Measurements from ENCODE around the gene INPP5J.

DNA sequence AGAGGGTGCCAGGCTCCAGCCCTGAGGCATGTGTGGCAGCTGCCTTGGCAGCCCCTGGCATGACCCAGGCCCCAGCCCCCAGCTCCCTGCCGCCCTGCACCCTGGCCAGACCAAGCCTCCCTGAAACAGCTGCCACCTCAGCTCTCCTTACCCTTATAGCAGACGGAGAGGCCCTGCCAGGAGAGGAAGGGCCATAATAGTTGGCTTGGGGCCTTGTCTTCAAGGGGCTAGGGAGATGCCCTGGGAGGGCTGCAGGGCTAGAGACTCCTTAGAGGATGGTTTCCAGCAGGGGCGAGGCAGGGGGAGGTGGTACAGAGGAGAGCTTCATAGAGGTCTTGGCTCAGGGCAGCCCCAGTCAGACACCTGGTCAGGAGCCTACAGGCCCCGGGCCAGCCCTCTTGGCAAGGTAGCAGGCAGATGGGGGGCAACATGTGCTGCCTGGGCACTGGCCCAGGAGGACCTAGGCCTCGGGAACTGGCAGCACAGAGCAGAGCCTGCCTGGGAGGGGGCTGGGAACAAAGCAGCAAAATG, 28.7 kb upstream of the INPP5J start:
- TF ChIP-seq, protein P1, sequence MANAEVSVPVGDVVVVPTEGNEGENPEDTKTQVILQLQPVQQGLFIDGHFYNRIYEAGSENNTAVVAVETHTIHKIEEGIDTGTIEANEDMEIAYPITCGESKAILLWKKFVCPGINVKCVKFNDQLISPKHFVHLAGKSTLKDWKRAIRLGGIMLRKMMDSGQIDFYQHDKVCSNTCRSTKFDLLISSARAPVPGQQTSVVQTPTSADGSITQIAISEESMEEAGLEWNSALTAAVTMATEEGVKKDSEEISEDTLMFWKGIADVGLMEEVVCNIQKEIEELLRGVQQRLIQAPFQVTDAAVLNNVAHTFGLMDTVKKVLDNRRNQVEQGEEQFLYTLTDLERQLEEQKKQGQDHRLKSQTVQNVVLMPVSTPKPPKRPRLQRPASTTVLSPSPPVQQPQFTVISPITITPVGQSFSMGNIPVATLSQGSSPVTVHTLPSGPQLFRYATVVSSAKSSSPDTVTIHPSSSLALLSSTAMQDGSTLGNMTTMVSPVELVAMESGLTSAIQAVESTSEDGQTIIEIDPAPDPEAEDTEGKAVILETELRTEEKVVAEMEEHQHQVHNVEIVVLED (CRISPR knock-in tag; IDR thresholded peaks at IDR 0.05), result no peak
- no peak for TF ChIP-seq RCOR1 (IDR thresholded peaks at IDR 0.05; ENCODE audit: borderline replicate concordance in 1 of 2, low read depth in 2 of 2, low read length in 2 of 2)
- no peak for TF ChIP-seq NBN (IDR thresholded peaks at IDR 0.05; ENCODE audit: low read depth)
- no peak for TF ChIP-seq GTF2F1 (IDR thresholded peaks at IDR 0.05; ENCODE audit: low read depth, low read length)
- TF ChIP-seq, protein P2, sequence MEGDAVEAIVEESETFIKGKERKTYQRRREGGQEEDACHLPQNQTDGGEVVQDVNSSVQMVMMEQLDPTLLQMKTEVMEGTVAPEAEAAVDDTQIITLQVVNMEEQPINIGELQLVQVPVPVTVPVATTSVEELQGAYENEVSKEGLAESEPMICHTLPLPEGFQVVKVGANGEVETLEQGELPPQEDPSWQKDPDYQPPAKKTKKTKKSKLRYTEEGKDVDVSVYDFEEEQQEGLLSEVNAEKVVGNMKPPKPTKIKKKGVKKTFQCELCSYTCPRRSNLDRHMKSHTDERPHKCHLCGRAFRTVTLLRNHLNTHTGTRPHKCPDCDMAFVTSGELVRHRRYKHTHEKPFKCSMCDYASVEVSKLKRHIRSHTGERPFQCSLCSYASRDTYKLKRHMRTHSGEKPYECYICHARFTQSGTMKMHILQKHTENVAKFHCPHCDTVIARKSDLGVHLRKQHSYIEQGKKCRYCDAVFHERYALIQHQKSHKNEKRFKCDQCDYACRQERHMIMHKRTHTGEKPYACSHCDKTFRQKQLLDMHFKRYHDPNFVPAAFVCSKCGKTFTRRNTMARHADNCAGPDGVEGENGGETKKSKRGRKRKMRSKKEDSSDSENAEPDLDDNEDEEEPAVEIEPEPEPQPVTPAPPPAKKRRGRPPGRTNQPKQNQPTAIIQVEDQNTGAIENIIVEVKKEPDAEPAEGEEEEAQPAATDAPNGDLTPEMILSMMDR (IDR thresholded peaks at IDR 0.05 in 2 of 3, conservative IDR thresholded peaks at IDR 0.05 in 1 of 3; ENCODE audit: insufficient read depth in 2 of 3, low read depth in 1 of 3, low read length in 3 of 3), result no peak
- TF ChIP-seq NFYB (IDR thresholded peaks at IDR 0.05; ENCODE audit: extremely low read depth, insufficient read length), result no peak
- no peak for TF ChIP-seq CREM (IDR thresholded peaks at IDR 0.05; ENCODE audit: low read depth)
- no peak for TF ChIP-seq SP1 (CRISPR knock-in tag; IDR thresholded peaks at IDR 0.05)
